ENCODE measurements around the gene HYCC2. TPM values are rescaled to one million over a fixed set of nuclear protein-coding genes. Genes with fewer than 3 reads are reported as not detected.

The HYCC2 gene
- total RNA-seq, 1 experiment from 2014 or later: 13.3 TPM

GRCh38 chr2:201084863-201085262, 13.4 kb upstream of the HYCC2 start:
- H2AK5ac ChIP-seq (ENCODE audit: insufficient read length, low read length): no peak overlapping the region
- Mint-ChIP-seq H3K36me3 (ENCODE audit: insufficient read depth in 1 of 3, low read depth in 3 of 3) (peaks cover 6 to 26% (median 19%) of the 10 kb centered on the region in 3 experiments; a peak in 6 of 7 replicates), H3K27ac (no peak overlapping the region), H3K4me1 (no peaks in the 10 kb centered on the region), H3K27me3 (ENCODE audit: low read depth) (no peaks in the 10 kb centered on the region; the same call in 1 of the 2 replicates), H3K9me3 (no peaks in the 10 kb centered on the region), H3K4me3 (no peak overlapping the region)
- H3K9me3 ChIP-seq (ENCODE audit: control insufficient read depth, low read depth, low read length): no peaks in the 10 kb centered on the region
- DNase-seq: no peak
- no peak overlapping the region for H3K56ac ChIP-seq (ENCODE audit: insufficient read length, low read depth, low read length)
- no peak overlapping the region for H2BK12ac ChIP-seq (ENCODE audit: insufficient read length, low read depth, low read length)
- H3K23me2 ChIP-seq (ENCODE audit: insufficient read length, low read depth, low read length, poor library complexity, severe bottlenecking): no peaks in the 10 kb centered on the region
- H3K4ac ChIP-seq (ENCODE audit: low read depth, low read length): no peak overlapping the region
- H3K79me1 ChIP-seq (ENCODE audit: insufficient read depth, low read depth, low read length, poor library complexity, severe bottlenecking): no peaks in the 10 kb centered on the region
- H3K4me1 ChIP-seq (ENCODE audit: insufficient read depth, low read length): no peaks in the 10 kb centered on the region
- H3K79me2 ChIP-seq (ENCODE audit: insufficient read depth, low read length): no peaks in the 10 kb centered on the region
- no CpG with 5 or more reads among the region's 2 CpGs for WGBS (ENCODE audit: extremely low coverage, insufficient read length, low lambda C conversion rate)
- no peaks in the 10 kb centered on the region for H4K20me1 ChIP-seq (ENCODE audit: control insufficient read depth, insufficient read depth, insufficient read length)
- no peak overlapping the region for H3K14ac ChIP-seq (ENCODE audit: insufficient read depth, low read length)
- TF ChIP-seq CTCF (conservative IDR thresholded peaks at IDR 0.05): no peak
- H3K4me2 ChIP-seq (ENCODE audit: insufficient read depth, insufficient read length, low read length): no peak overlapping the region
- no peak overlapping the region for H3K18ac ChIP-seq (ENCODE audit: insufficient read length, low read depth, low read length)
- H4K8ac ChIP-seq (replicated peaks; ENCODE audit: insufficient read length, low read depth, low read length): no peak overlapping the region
- no peak overlapping the region for H2BK120ac ChIP-seq (ENCODE audit: low read depth, low read length, poor library complexity, severe bottlenecking)
- no peak overlapping the region for H2AFZ ChIP-seq (ENCODE audit: low read length)
- no peak overlapping the region for H4K91ac ChIP-seq (ENCODE audit: insufficient read length, low read depth, low read length)
- no peak overlapping the region for H2BK15ac ChIP-seq (ENCODE audit: low read depth, low read length)
- no peaks in the 10 kb centered on the region for H3K27me3 ChIP-seq (ENCODE audit: insufficient read depth, low read length)
- no peak overlapping the region for H2BK5ac ChIP-seq (ENCODE audit: insufficient read length, low read length)
- H4K5ac ChIP-seq (ENCODE audit: insufficient read length, low read depth, low read length): no peak overlapping the region
- no peak overlapping the region for H2BK20ac ChIP-seq (ENCODE audit: low read depth, low read length, poor library complexity, severe bottlenecking)
- no peak overlapping the region for H3K27ac ChIP-seq (ENCODE audit: insufficient read length, low read depth, low read length)
- no peak overlapping the region for H3K23ac ChIP-seq (ENCODE audit: insufficient read length, low read depth, low read length)
- no peak overlapping the region for H3K9ac ChIP-seq (ENCODE audit: extremely low read depth, insufficient read length, low read length)
- H3T11ph ChIP-seq (ENCODE audit: low read length): no peak overlapping the region
